Measurements from ENCODE around the gene MED27.

Gene MED27

DNA sequence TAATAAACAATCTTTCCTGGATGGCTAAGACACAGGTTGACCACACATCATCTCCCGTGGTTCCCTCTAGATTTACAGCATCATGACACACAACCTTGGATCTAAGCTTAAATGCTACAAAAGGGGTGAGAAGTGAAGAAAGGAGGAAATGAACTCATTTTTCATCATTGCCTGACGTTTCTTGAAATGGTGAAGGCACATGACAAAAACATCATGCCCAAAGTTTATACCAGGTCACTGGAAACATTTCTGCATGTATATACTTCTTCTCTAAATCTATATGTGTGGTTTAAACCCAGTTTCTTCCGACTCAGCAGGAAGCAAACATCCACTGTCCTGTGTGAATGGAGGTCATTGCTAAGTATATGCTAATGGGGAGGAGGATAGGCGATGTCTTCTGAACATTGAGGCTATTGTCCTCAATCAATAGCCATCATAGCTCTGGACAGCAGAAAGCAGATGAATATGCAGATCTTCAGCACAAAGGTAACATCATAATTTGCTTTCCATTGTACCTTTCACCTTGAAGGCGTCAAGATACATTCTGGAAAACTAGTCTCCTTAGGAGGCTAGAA is 137.4 kb downstream of the MED27 start:
- no peak for DNase-seq
- Histone ChIP-seq H3K4me1 (no peaks in the 10 kb centered on the region), H3K27me3 (no peaks in the 10 kb centered on the region), H3K4me3 (no peak overlapping the region), H3K9me3 (no peaks in the 10 kb centered on the region), H3K27ac (no peak overlapping the region), H3K36me3 (peaks cover 0 to 21% (median 6%) of the 10 kb centered on the region in 3 donors)
- intact Hi-C loops (cut with DNase I; ENCODE audit: low total_unique reads) = no loop called here
- TF ChIP-seq, protein P1, sequence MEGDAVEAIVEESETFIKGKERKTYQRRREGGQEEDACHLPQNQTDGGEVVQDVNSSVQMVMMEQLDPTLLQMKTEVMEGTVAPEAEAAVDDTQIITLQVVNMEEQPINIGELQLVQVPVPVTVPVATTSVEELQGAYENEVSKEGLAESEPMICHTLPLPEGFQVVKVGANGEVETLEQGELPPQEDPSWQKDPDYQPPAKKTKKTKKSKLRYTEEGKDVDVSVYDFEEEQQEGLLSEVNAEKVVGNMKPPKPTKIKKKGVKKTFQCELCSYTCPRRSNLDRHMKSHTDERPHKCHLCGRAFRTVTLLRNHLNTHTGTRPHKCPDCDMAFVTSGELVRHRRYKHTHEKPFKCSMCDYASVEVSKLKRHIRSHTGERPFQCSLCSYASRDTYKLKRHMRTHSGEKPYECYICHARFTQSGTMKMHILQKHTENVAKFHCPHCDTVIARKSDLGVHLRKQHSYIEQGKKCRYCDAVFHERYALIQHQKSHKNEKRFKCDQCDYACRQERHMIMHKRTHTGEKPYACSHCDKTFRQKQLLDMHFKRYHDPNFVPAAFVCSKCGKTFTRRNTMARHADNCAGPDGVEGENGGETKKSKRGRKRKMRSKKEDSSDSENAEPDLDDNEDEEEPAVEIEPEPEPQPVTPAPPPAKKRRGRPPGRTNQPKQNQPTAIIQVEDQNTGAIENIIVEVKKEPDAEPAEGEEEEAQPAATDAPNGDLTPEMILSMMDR (IDR thresholded peaks at IDR 0.05) = no peak

DNA sequence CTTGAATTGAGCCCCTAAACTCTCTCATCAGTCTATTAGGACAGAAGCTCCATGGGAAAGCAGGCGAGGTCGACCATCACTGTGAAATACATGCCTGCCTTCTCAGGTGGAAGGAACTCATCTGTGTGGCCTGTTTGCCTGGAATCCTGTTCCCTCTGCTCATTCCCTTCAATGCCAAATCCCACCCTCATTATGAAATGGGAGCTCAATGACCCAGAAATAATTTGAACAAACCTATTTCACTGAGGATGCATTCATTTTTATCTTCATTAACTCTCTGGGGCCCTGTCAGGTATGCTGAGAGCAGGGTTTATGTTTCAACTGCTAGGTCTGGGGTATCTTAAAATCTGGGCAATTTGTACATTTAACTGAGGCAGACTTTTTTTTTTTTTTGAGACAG is 142.2 kb downstream of the MED27 start:
- Histone ChIP-seq H3K27me3 (no peaks in the 10 kb centered on the region), H3K9me3 (no peaks in the 10 kb centered on the region), H3K4me1 (no peaks in the 10 kb centered on the region), H3K4me3 (no peak overlapping the region), H3K27ac (no peak overlapping the region), H3K36me3 (peaks cover 0 to 31% (median 6%) of the 10 kb centered on the region in 3 donors)
- intact Hi-C loops (cut with DNase I; ENCODE audit: low total_unique reads) = no loop called here
- DNase-seq = no peak
- TF ChIP-seq, protein P1 (IDR thresholded peaks at IDR 0.05) = no peak

DNA sequence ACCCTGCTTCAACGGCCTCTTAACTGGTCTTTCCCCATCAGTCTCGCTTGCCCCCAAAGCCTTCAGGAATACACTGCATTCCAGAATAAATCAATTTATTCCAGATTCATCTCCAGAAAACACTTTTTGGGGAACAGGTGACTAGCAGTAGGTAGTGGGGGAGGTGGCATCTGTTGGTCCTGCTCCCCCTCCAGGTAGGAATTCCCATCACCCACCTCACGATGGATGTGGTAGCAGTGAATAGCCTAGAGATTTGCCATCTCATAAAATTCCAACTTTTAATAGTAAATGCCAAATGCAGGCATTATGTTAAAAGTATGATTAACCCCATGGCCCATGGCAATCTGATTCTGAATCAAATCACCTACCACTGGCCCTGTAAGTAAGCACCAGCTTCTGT is 142.7 kb downstream of the MED27 start:
- Histone ChIP-seq H3K9me3 (no peaks in the 10 kb centered on the region), H3K27ac (no peak overlapping the region), H3K4me1 (no peaks in the 10 kb centered on the region), H3K27me3 (no peaks in the 10 kb centered on the region), H3K36me3 (peaks cover 0 to 31% (median 6%) of the 10 kb centered on the region in 3 donors), H3K4me3 (no peak overlapping the region)
- no peak for DNase-seq
- intact Hi-C loops (cut with DNase I; ENCODE audit: low total_unique reads) = no loop called here
- TF ChIP-seq, protein P1 (IDR thresholded peaks at IDR 0.05) = no peak

DNA sequence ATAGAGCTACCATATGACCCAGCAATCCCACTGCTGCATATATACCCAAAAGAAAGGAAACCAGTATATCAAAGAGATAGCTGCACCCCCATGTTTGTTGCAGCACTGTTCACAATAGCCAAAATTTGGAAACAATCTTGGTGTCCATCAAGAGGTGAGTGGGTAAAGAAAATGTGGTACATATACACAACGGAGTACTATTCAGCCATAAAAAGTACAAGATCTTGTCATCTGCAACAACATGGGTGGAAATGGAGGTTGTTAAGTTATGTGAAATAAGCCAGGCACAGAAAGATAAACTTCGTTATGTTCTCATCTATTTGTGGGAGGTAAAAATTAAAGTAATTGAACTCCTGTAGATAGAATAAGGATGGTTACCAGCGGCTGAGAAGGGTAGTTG is 145.0 kb downstream of the MED27 start:
- Histone ChIP-seq H3K4me1 (no peaks in the 10 kb centered on the region), H3K36me3 (peaks cover 0 to 31% (median 6%) of the 10 kb centered on the region in 3 donors), H3K27me3 (no peaks in the 10 kb centered on the region), H3K4me3 (no peak overlapping the region), H3K9me3 (no peaks in the 10 kb centered on the region), H3K27ac (no peak overlapping the region)
- intact Hi-C loops (cut with DNase I; ENCODE audit: low total_unique reads) = no loop called here
- no peak for DNase-seq
- TF ChIP-seq, protein P1 (IDR thresholded peaks at IDR 0.05) = no peak

DNA sequence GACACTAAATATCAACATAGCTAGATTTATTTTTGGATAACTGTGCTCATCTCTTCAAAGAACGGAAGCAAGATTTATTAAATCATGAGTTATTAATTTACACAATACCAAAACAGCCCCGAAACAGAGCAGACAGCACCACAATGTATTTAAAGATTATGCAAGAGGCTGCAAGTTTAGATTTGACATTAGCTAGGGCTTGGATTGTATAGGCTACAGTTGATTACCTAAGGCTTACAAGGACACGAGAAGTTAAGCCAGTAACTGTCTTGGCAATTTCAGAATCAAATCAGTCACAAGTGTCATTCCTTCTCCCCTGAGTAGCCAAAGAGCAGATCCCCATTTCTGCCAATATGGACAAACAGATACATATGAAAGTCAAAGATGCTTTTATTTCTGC is 152.6 kb downstream of the MED27 start:
- intact Hi-C loops (cut with DNase I; ENCODE audit: low total_unique reads) = no loop called here
- H3K9me3 ChIP-seq = no peaks in the 10 kb centered on the region
- no peaks in the 10 kb centered on the region for H3K27me3 ChIP-seq
- no peak overlapping the region for H3K27ac ChIP-seq
- peaks cover 0 to 7% (median 4%) of the 10 kb centered on the region in 3 donors for H3K36me3 ChIP-seq
- H3K4me3 ChIP-seq = no peak overlapping the region
- H3K4me1 ChIP-seq = no peaks in the 10 kb centered on the region
- no peak for DNase-seq
- TF ChIP-seq, protein P1 (IDR thresholded peaks at IDR 0.05) = no peak

Data from tibial artery (tissue), 4 donors.